ENCODE results near the gene SCG2. TPM values are rescaled to one million over a fixed set of nuclear protein-coding genes. Genes with fewer than 3 reads are reported as not detected.

SCG2 gene
- total RNA-seq, 4 donors from 2014 or later = 3.2 to 5.1 (median 4.8) TPM; not detected in 1

DNA sequence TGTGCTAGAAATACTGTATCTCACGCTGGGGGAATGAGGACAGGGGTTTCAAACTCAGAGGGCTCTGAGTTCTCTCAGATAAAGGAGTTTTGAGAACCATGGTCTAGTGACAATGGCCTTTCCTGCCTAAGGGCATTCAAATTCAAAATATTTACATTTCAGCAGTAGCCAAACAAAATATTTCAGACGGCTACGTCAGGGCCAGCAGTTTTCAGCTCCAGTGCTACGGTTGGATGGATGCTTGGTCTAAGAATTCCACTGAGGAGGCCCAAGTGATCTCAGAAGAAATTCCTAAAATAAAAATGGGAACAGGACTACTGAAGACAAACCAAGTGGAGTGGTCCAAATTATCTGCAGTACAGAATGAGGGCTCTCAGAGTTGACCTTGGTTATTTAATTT lies 41.1 kb upstream of the SCG2 start:
- Histone ChIP-seq H3K36me3 (no peaks in the 10 kb centered on the region), H3K27me3 (no peaks in the 10 kb centered on the region), H3K27ac (no peak overlapping the region), H3K9me3 (no peaks in the 10 kb centered on the region), H3K4me1 (no peaks in the 10 kb centered on the region), H3K4me3 (no peak overlapping the region)
- DNase-seq = no peak
- TF ChIP-seq POLR2A (IDR thresholded peaks at IDR 0.05) (no peak), CTCF (IDR thresholded peaks at IDR 0.05) (no peak)

- TF ChIP-seq CTCF (IDR thresholded peaks at IDR 0.05) (no peak), POLR2A (IDR thresholded peaks at IDR 0.05) (no peak)
- H3K4me3 ChIP-seq = no peak overlapping the region
- H3K4me1 ChIP-seq = no peaks in the 10 kb centered on the region
- DNase-seq = no peak
- H3K27ac ChIP-seq = no peak overlapping the region
- H3K36me3 ChIP-seq = no peaks in the 10 kb centered on the region
- H3K27me3 ChIP-seq = no peaks in the 10 kb centered on the region
- H3K9me3 ChIP-seq = no peaks in the 10 kb centered on the region
These were observed 40.3 kb upstream of the SCG2 start for GRCh38 chr2:223642506-223642905.

GRCh38 chr2:223641082-223641481 lies 38.9 kb upstream of the SCG2 start:
- H3K9me3 ChIP-seq = no peaks in the 10 kb centered on the region

DNA sequence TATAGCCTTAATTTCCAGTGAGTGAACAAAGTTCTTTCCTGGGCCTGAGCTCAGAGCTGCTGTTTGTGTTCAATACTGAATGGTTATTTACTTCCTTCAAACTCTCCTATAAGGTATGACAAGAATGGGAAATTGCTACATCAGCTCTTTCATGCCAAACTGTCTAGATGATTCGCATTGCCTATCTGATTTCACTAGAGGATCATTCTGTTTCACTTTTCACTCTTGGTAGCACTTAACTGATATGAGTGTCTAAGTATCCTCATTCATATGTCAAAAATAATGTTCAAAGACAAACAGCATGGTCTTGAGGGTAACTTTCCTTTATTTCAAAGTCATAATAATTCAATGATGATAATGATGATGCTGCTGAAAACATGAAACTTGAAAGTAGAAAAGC lies 32.9 kb upstream of the SCG2 start:
- H3K36me3 ChIP-seq = no peaks in the 10 kb centered on the region
- no peaks in the 10 kb centered on the region for H3K4me1 ChIP-seq
- TF ChIP-seq CTCF (IDR thresholded peaks at IDR 0.05) (no peak), POLR2A (IDR thresholded peaks at IDR 0.05) (no peak)
- H3K9me3 ChIP-seq = no peaks in the 10 kb centered on the region
- no peak overlapping the region for H3K4me3 ChIP-seq
- no peak for DNase-seq
- H3K27me3 ChIP-seq = no peaks in the 10 kb centered on the region
- no peak overlapping the region for H3K27ac ChIP-seq

More at GRCh38 chr2:223641082-223641481, 38.9 kb upstream of the SCG2 start:
- Histone ChIP-seq H3K27ac (no peak overlapping the region), H3K27me3 (no peaks in the 10 kb centered on the region), H3K4me1 (no peaks in the 10 kb centered on the region), H3K36me3 (no peaks in the 10 kb centered on the region), H3K4me3 (no peak overlapping the region)
- no peak for DNase-seq
- no peak for TF ChIP-seq POLR2A (IDR thresholded peaks at IDR 0.05)

DNA sequence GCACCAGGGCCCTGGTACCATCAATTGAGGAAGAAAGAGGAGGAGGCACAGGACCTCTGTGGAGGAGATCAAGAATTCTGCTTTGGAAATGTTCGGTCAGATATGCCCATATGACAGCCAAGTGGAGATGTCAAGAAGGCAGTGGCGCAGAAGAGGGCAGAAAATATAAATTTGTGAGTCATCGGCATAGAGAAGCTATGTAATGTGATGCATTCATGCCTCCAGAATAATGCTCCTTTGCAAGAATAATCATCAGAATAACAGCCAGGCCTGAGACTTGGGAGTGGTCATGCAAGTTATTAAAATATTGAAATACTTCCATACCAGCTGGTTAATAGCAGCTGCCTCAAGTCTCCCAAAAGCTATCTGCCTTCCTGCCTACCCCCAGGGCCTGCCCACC lies 32.1 kb upstream of the SCG2 start:
- TF ChIP-seq POLR2A (IDR thresholded peaks at IDR 0.05) = no peak
- TF ChIP-seq CTCF (IDR thresholded peaks at IDR 0.05) = no peak
- Histone ChIP-seq H3K9me3 (no peaks in the 10 kb centered on the region), H3K4me3 (no peak overlapping the region), H3K36me3 (no peaks in the 10 kb centered on the region), H3K27me3 (no peaks in the 10 kb centered on the region), H3K27ac (no peak overlapping the region), H3K4me1 (no peaks in the 10 kb centered on the region)
- DNase-seq = no peak

DNA sequence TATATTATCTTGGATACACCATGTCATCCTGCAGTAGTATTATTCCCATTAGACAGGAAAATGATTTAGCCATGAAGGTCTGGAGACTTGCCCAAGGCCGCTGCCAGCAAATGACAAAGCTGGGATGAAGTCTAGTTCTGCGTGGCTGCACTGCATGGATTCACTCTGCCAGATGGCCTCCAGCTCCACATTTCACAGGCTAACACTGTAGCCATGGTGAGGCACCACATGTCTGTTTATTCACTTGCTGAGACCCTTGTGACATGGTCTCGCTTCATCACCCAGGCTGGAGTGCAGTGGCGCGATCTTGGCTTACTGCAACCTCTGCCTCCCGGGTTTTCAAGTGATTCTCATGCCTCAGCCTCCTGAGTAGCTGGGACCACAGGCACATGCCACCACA lies 31.5 kb upstream of the SCG2 start:
- H3K9me3 ChIP-seq = no peaks in the 10 kb centered on the region
- no peaks in the 10 kb centered on the region for H3K4me1 ChIP-seq
- no peak for TF ChIP-seq POLR2A (IDR thresholded peaks at IDR 0.05)
- TF ChIP-seq CTCF (IDR thresholded peaks at IDR 0.05) = no peak
- H3K27ac ChIP-seq = no peak overlapping the region
- H3K4me3 ChIP-seq = no peak overlapping the region
- H3K27me3 ChIP-seq = no peaks in the 10 kb centered on the region
- H3K36me3 ChIP-seq = no peaks in the 10 kb centered on the region
- DNase-seq = no peak

All from Peyer's patch (tissue), 4 donors.